Adipocyte (in vitro differentiated cells): Measurements from ENCODE around the gene ITCH.
"Not testable (repeated sequence)": the region's sequence is repeated elsewhere in the genome, so short reads cannot be mapped to it uniquely, and the experiment has no call there.

Source experiments
- DNase-seq: peaks from one replicate; pipeline ENCODE4 v3.0.0-alpha.2; 2015; ENCODE audit warnings: low read depth
- H3K27me3 ChIP-seq: replicated peaks from 2 replicates; pipeline ENCODE4 v1.7.0; 2013; ENCODE audit warnings: mild to moderate bottlenecking, low read length, moderate library complexity; ENCODE audit not compliant: control insufficient read depth, insufficient read depth
- H3K36me3 ChIP-seq: 2 replicates; pipeline ENCODE4 v1.7.0; 2013; ENCODE audit warnings: low read length, mild to moderate bottlenecking, moderate library complexity; ENCODE audit not compliant: control insufficient read depth, insufficient read depth, severe bottlenecking
- H3K4me1 ChIP-seq: 2 replicates; pipeline ENCODE4 v1.7.0; 2013; ENCODE audit warnings: mild to moderate bottlenecking, low read length, moderate library complexity; ENCODE audit not compliant: control insufficient read depth, insufficient read depth
- H3K4me3 ChIP-seq: 2 replicates; pipeline ENCODE4 v1.7.0; 2013; ENCODE audit warnings: mild to moderate bottlenecking, low read length, moderate library complexity
- H3K9ac ChIP-seq: 2 replicates; pipeline ENCODE4 v1.7.0; 2013; ENCODE audit warnings: mild to moderate bottlenecking, low read length, moderate library complexity
- H3K9me3 ChIP-seq: 2 replicates; pipeline ENCODE4 v1.7.0; 2013; ENCODE audit warnings: mild to moderate bottlenecking, low read length, moderate library complexity; ENCODE audit not compliant: control insufficient read depth

The ITCH gene

DNA sequence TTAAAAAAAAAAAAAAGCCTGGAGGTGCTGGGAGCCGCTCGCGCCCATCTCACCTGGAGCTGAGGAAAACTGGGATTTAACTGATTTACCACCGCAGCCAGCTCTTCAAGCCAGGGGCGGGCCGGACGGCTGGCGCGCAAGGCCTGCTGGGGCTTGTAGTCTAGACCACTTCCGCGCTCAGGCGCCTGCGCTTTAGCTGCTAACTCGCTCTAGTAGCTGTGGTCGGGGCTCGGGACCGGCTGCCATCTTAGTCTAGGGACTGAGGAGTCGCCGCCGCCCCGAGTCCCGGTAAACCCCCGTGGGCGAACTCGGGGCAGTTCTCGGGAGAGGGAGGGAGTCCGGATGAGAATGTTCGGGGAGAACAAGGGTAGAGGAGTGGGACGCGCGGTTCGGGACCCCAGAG is at the start of gene ITCH:
TSS of gene ITCH (plus strand) at position 212 of the 403 bp plus-strand sequence. CDS start 30,539 bp downstream, outside the sequence.
- peak; percentile 99 for DNase-seq
- Histone ChIP-seq H3K36me3 (peaks cover 3% of the 10 kb centered on the region), H3K4me3 (peak within 1 kb of the TSS; percentile 95), H3K9me3 (no peaks in the 10 kb centered on the region), H3K4me1 (peaks cover 46% of the 10 kb centered on the region), H3K9ac (peak within 1 kb of the TSS; percentile 96), H3K27me3 (no peaks in the 10 kb centered on the region)

DNA sequence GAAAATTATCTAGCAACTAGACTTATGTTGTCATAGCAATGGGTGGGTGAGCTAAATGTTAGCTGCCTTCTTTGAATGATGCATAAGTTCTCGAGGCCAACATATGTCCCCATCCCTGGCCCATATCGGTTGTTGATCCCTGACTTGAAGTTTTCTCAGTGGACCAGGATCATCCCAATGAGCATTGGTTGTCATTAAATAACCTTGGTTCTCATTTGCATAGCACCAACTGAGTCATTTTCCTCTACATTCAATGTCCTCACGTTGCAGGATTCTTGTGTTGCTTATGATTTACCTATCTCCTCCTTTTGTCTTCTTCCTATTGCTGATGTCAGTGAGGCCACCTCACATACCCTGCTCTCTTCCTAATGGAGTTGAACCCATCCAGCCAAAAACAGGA is 47.8 kb upstream of the ITCH start:
- H3K4me3 ChIP-seq, result no peak overlapping the region
- H3K9ac ChIP-seq, result no peak overlapping the region
- H3K4me1 ChIP-seq, result peaks cover 12% of the 10 kb centered on the region
- no peaks in the 10 kb centered on the region for H3K27me3 ChIP-seq
- DNase-seq, result no peak
- no peaks in the 10 kb centered on the region for H3K36me3 ChIP-seq
- no peaks in the 10 kb centered on the region for H3K9me3 ChIP-seq

DNA sequence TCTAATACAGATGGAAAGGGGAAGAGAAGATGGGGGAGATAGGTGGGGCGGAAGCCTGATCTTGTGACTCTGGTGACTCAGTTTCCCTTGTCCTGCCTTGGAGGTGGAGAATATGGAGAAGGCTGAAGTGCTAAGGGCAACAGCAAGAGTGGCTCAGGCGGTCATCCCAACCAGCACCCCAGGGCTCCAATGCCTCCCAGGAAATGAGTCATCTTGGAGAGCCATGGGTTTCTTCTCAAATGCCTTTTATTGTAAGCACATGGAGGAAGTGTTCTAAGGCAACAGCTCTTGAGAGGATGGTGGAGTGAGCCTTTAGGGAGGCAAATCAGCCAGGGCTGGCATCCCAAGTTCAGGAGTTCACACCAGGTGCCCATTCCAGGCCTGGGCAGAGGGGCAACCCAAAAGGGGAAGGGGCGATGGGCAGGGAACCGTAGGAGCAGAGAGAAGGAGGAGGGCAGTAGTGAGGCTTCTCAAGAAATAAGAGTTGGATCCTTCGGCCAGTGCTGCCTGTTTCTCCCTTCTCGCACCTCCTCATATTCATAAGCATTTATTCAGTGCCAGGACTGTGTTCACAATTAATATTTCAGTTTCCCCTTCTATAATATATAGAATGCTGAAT is 46.8 kb upstream of the ITCH start:
- H3K9ac ChIP-seq, result no peak overlapping the region
- H3K27me3 ChIP-seq, result no peaks in the 10 kb centered on the region
- peaks cover 9% of the 10 kb centered on the region for H3K4me1 ChIP-seq
- no peaks in the 10 kb centered on the region for H3K36me3 ChIP-seq
- peak; percentile 40 for DNase-seq
- no peaks in the 10 kb centered on the region for H3K9me3 ChIP-seq
- H3K4me3 ChIP-seq, result no peak overlapping the region

- Histone ChIP-seq H3K4me1 (no peaks in the 10 kb centered on the region), H3K36me3 (no peaks in the 10 kb centered on the region), H3K9ac (no peak overlapping the region), H3K27me3 (no peaks in the 10 kb centered on the region), H3K9me3 (no peaks in the 10 kb centered on the region), H3K4me3 (no peak overlapping the region)
- no peak for DNase-seq
Measured at GRCh38 chr20:34318609-34319443, 44.2 kb upstream of the ITCH start.

- DNase-seq, result no peak
- Histone ChIP-seq H3K4me1 (no peaks in the 10 kb centered on the region), H3K27me3 (no peaks in the 10 kb centered on the region), H3K9me3 (no peaks in the 10 kb centered on the region), H3K36me3 (no peaks in the 10 kb centered on the region), H3K9ac (no peak overlapping the region), H3K4me3 (no peak overlapping the region)
Measured at GRCh38 chr20:34320861-34321260, 42.2 kb upstream of the ITCH start.

GRCh38 chr20:34322267-34323105 is 40.6 kb upstream of the ITCH start:
- H3K36me3 ChIP-seq, result no peaks in the 10 kb centered on the region
- H3K27me3 ChIP-seq, result no peaks in the 10 kb centered on the region
- H3K9me3 ChIP-seq, result no peaks in the 10 kb centered on the region
- no peak for DNase-seq
- H3K4me3 ChIP-seq, result no peak overlapping the region
- no peaks in the 10 kb centered on the region for H3K4me1 ChIP-seq
- no peak overlapping the region for H3K9ac ChIP-seq

GRCh38 chr20:34324541-34324940 is 38.5 kb upstream of the ITCH start:
- Histone ChIP-seq H3K4me1 (no peaks in the 10 kb centered on the region), H3K4me3 (no peak overlapping the region), H3K27me3 (no peaks in the 10 kb centered on the region), H3K9me3 (no peaks in the 10 kb centered on the region), H3K9ac (no peak overlapping the region), H3K36me3 (no peaks in the 10 kb centered on the region)
- DNase-seq, result no peak

DNA sequence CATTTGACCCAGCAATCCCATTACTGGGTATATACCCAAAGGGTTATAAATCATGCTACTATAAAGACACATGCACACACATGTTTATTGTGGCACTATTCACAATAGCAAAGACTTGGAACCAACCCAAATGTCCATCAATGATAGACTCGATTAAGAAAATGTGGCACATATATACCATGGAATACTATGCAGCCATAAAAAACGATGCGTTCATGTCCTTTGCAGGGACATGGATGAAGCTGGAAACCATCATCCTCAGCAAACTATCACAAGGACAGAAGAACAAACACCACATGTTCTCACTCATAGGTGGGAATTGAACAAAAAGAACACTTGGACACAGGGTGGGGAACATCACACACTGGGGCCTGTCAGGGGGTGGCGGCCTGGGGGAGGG is 34.9 kb upstream of the ITCH start:
- not testable (repeated sequence) for H3K9ac ChIP-seq, H3K4me1 ChIP-seq, H3K9me3 ChIP-seq, H3K4me3 ChIP-seq, H3K36me3 ChIP-seq, H3K27me3 ChIP-seq, DNase-seq

DNA sequence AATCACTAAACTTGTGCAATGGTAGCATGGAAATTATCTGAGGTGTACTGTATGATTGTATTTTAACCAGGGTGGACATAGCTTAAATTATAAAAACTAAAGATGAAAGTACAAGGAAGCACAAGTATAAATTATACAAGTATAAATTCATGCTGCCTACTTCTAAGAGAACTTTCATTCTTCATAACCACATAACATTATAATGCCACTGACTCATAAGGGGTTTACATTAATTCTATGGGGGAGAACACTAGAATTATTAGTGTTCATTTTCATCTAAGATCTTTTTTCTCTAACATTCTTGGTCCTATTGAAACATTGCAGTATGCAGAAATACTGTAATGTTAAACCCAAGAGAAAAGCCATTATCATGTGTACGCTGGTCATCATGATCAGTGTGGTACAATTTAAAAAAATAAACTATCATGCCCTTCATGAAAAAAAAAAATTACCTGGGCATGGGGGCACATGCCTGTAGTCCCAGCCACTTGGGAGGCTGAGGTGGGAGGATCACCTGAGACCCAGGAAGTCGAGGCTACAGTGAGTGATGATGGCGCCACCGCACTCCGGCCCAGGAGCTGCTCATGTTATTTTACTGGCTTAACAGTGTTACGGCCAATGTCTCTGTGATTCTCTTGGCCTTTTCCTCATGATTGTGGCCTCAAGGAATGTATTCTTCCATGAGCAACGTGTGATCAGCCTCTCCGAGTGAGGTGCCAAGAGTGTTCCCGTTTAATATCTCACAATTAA is 34.0 kb upstream of the ITCH start:
- no peak overlapping the region for H3K9ac ChIP-seq
- H3K27me3 ChIP-seq, result no peaks in the 10 kb centered on the region
- H3K9me3 ChIP-seq, result no peaks in the 10 kb centered on the region
- no peaks in the 10 kb centered on the region for H3K4me1 ChIP-seq
- no peak overlapping the region for H3K4me3 ChIP-seq
- H3K36me3 ChIP-seq, result no peaks in the 10 kb centered on the region
- no peak for DNase-seq

GRCh38 chr20:34330861-34331544 is 32.1 kb upstream of the ITCH start:
- not testable (repeated sequence) for H3K27me3 ChIP-seq, H3K4me3 ChIP-seq, H3K9ac ChIP-seq, DNase-seq, H3K36me3 ChIP-seq, H3K9me3 ChIP-seq, H3K4me1 ChIP-seq
